Measurements from ENCODE around the gene NFKBIZ.

- TF ChIP-seq CTCF (IDR thresholded peaks at IDR 0.05; ENCODE audit: low read depth, low read length) (no peak), EZH2phosphoT487 (IDR thresholded peaks at IDR 0.05; ENCODE audit: low read depth) (no peak)
These were observed 39.3 kb downstream of the NFKBIZ start for GRCh38 chr3:101888653-101889052.
